CD4-positive, alpha-beta T cell (primary cell): ENCODE data around the gene GAST. TPM values are rescaled to one million over a fixed set of nuclear protein-coding genes. Genes with fewer than 3 reads are reported as not detected.

Experiments used
- ATAC-seq: fragments of 200-7000 bp; cut with Tn5 transposase; one replicate; pipeline ENCODE4 v1.10.0; 2022; ENCODE audit warnings: mild to moderate bottlenecking; ENCODE audit not compliant: poor library complexity
- CTCF ChIA-PET: fragments of 350-600 bp; sonication (Branson Sonifier 250); formaldehyde crosslinking; loops from one replicate; lab custom pipeline; 2021; ENCODE audit warnings: antibody characterized with exemption, inconsistent platforms; lab: Charles Lee
- POLR2A ChIA-PET: fragments of 350-600 bp; sonication (Branson Sonifier 250); formaldehyde crosslinking; loops from one replicate; lab custom pipeline; 2021; ENCODE audit warnings: antibody characterized with exemption, inconsistent platforms; lab: Charles Lee
- DNase-seq, 14 experiments: peaks; one replicate each; pipeline ENCODE4 v3.0.0-alpha.2; 2013 to 2020; ENCODE audit warnings: mixed read lengths in 2 of 14
- H3K27ac ChIP-seq, 2 donors: one replicate each; pipeline versions ENCODE4 v1.5.1 to v1.7.0; 2013; ENCODE audit warnings: low read length in 2 of 2, low read depth in 1 of 2, mild to moderate bottlenecking in 1 of 2
- H3K27me3 ChIP-seq, 2 experiments: 1 replicate in 1 of 2; 2 replicates in 1 of 2; pipeline versions ENCODE4 v1.6.1 to v1.7.0; 2013; ENCODE audit warnings: low read length in 2 of 2, control low read depth in 1 of 2, mild to moderate bottlenecking in 1 of 2, moderate library complexity in 1 of 2; ENCODE audit not compliant: insufficient read depth in 2 of 2, control insufficient read depth in 1 of 2
- H3K36me3 ChIP-seq: one replicate; pipeline ENCODE4 v1.6.1; 2013; ENCODE audit warnings: low read length, control low read depth; ENCODE audit not compliant: insufficient read depth
- H3K4me1 ChIP-seq: one replicate; pipeline ENCODE4 v1.6.1; 2013; ENCODE audit warnings: low read length, control low read depth; ENCODE audit not compliant: insufficient read depth
- H3K4me3 ChIP-seq: one replicate; pipeline ENCODE4 v1.5.1; 2013; ENCODE audit warnings: mild to moderate bottlenecking, low read length, moderate library complexity
- H3K9me3 ChIP-seq, 2 experiments: 1 replicate in 1 of 2; 2 replicates in 1 of 2; pipeline versions ENCODE4 v1.6.1 to v1.7.0; 2013; ENCODE audit warnings: low read length in 2 of 2, mild to moderate bottlenecking in 2 of 2, control low read depth in 1 of 2, moderate library complexity in 1 of 2; ENCODE audit not compliant: control insufficient read depth in 1 of 2, insufficient read depth in 1 of 2
- H3K27ac Mint-ChIP-seq: one replicate; pipeline ENCODE4 v1.8.0; 2020; ENCODE audit warnings: mixed read lengths
- H3K27me3 Mint-ChIP-seq: one replicate; pipeline ENCODE4 v1.8.0; 2021; ENCODE audit warnings: mixed read lengths
- H3K36me3 Mint-ChIP-seq: one replicate; pipeline ENCODE4 v1.8.0; 2021; ENCODE audit warnings: low read depth, mixed read lengths
- H3K4me1 Mint-ChIP-seq: one replicate; pipeline ENCODE4 v1.8.0; 2021; ENCODE audit warnings: low read depth, mixed read lengths
- H3K4me3 Mint-ChIP-seq: one replicate; pipeline ENCODE4 v1.8.0; 2020; ENCODE audit warnings: mild to moderate bottlenecking, mixed read lengths
- H3K9me3 Mint-ChIP-seq: one replicate; pipeline ENCODE4 v1.8.0; 2020; ENCODE audit warnings: mixed read lengths
- CTCF ChIP-seq: fragments of 200-600 bp; IDR thresholded peaks from one replicate; pipeline ENCODE4 v1.8.0; 2022; ENCODE audit warnings: antibody characterized with exemption, mild to moderate bottlenecking
- intact Hi-C, 2 experiments: fragments of 100-400 bp; cut with DNase I in 1 of 2; cut with micrococcal nuclease in 1 of 2; formaldehyde crosslinking; loops; one replicate each; pipeline versions ENCODE4 v1.15.1 to v1.9.0; 2023 to 2025; cut with DNase I, micrococcal nuclease
- total RNA-seq, 174 experiments: library from RNA in 2 of 174; stranded (reverse) in 2 of 174; gene quantifications; one replicate each; pipeline ENCODE4 v1.2.3 and lab custom pipeline; 2021 to 2026

The GAST gene
- total RNA-seq, 2 experiments from 2014 or later: not detected

- Mint-ChIP-seq H3K36me3 (peaks cover 63% of the 10 kb centered on the region), H3K27ac (peak overlapping the region; percentile 100), H3K27me3 (peaks cover 10% of the 10 kb centered on the region), H3K9me3 (no peaks in the 10 kb centered on the region), H3K4me1 (peaks cover 50% of the 10 kb centered on the region), H3K4me3 (peak overlapping the region; percentile 99)
- ChIA-PET POLR2A (interaction anchor here (0.6 to 5.6 kb wide), 47 partner anchors 11 to 1794 kb away, joined by 3 to 373 read pairs (median 5); partner anchors contain the start of genes ACLY, CNP, DHX8 and JUP), CTCF (interaction anchor here (0.6 to 5.4 kb wide), 8 partner anchors 8 to 908 kb away, joined by 3 to 77 read pairs (median 6); no protein-coding TSS in a partner anchor)
- TF ChIP-seq CTCF: peak; percentile 79
- Histone ChIP-seq H3K27me3 (no peaks in the 10 kb centered on the region), H3K36me3 (peaks cover 53% of the 10 kb centered on the region), H3K4me1 (peaks cover 36% of the 10 kb centered on the region), H3K9me3 (no peaks in the 10 kb centered on the region), H3K27ac (peak overlapping the region; percentile 99 to 100), H3K4me3 (peak overlapping the region; percentile 81)
- intact Hi-C loops: loop anchor here (2.0 to 10.0 kb wide), 3 partner anchors 23 to 1045 kb away; partner anchors contain the start of gene SMARCE1 (in 1 of the 2)
- DNase-seq (peak in 9 of 14 experiments; percentile 28 to 83 (median 48)), ATAC-seq (no peak)
Measured at GRCh38 chr17:41689497-41690299, 22.4 kb upstream of the GAST start.

GRCh38 chr17:41690497-41690896 is 21.6 kb upstream of the GAST start:
- H3K4me1 Mint-ChIP-seq: peaks cover 50% of the 10 kb centered on the region
- Histone ChIP-seq H3K27me3 (no peaks in the 10 kb centered on the region), H3K4me3 (peak overlapping the region; percentile 81), H3K27ac (peak overlapping the region; percentile 99 to 100), H3K4me1 (peaks cover 36% of the 10 kb centered on the region), H3K9me3 (no peaks in the 10 kb centered on the region), H3K36me3 (peaks cover 60% of the 10 kb centered on the region)
- no peak for ATAC-seq
- no peak for DNase-seq
- POLR2A ChIA-PET: interaction anchor here (0.6 to 5.6 kb wide), 15 partner anchors 12 to 1308 kb away, joined by 3 to 373 read pairs (median 5); partner anchors contain the start of genes CNP, DHX58, KRTAP16-1 and RPL27
- H3K27me3 Mint-ChIP-seq: peaks cover 10% of the 10 kb centered on the region
- peak overlapping the region; percentile 99 for H3K4me3 Mint-ChIP-seq
- CTCF ChIA-PET: interaction anchor here (0.6 to 5.4 kb wide), 6 partner anchors 11 to 908 kb away, joined by 4 to 77 read pairs (median 20); no protein-coding TSS in a partner anchor
- H3K9me3 Mint-ChIP-seq: no peaks in the 10 kb centered on the region
- TF ChIP-seq CTCF: no peak
- peaks cover 63% of the 10 kb centered on the region for H3K36me3 Mint-ChIP-seq
- intact Hi-C loops: no loop called here
- peak overlapping the region; percentile 100 for H3K27ac Mint-ChIP-seq

- Histone ChIP-seq H3K9me3 (no peaks in the 10 kb centered on the region), H3K4me1 (peaks cover 38% of the 10 kb centered on the region), H3K36me3 (peaks cover 60% of the 10 kb centered on the region), H3K4me3 (no peak overlapping the region), H3K27ac (peak overlapping the region; percentile 99 to 100), H3K27me3 (no peaks in the 10 kb centered on the region)
- ATAC-seq (no peak), DNase-seq (peak in 3 of 14 experiments; percentile 54 to 56 (median 55))
- CTCF ChIA-PET: interaction anchor here (2.1 to 5.4 kb wide), 4 partner anchors 12 to 43 kb away, joined by 7 to 77 read pairs (median 34); no protein-coding TSS in a partner anchor
- no peak for TF ChIP-seq CTCF
- Mint-ChIP-seq H3K27ac (peak overlapping the region; percentile 100), H3K4me1 (peaks cover 56% of the 10 kb centered on the region), H3K27me3 (peaks cover 10% of the 10 kb centered on the region), H3K4me3 (peak overlapping the region; percentile 99), H3K9me3 (no peaks in the 10 kb centered on the region), H3K36me3 (peaks cover 68% of the 10 kb centered on the region)
- intact Hi-C loops: no loop called here
- POLR2A ChIA-PET: interaction anchor here (0.6 to 5.6 kb wide), 15 partner anchors 9 to 1637 kb away, joined by 3 to 373 read pairs (median 5); partner anchors contain the start of genes DHX58, FKBP10, MED24 and P3H4
Measured at GRCh38 chr17:41691031-41691777, 20.9 kb upstream of the GAST start.
